Measurements from ENCODE around the gene RNF26.
A peak's percentile ranks its signal among the peaks of the same experiment; 100 is the strongest.
"Not testable (repeated sequence)": the region's sequence is repeated elsewhere in the genome, so short reads cannot be mapped to it uniquely, and the experiment has no call there.

The RNF26 gene

GRCh38 chr11:119380827-119381180 lies 46.5 kb downstream of the RNF26 start:
- TF ChIP-seq YY1 (IDR thresholded peaks at IDR 0.05; ENCODE audit: insufficient read depth, insufficient read length) (no peak), SUZ12 (IDR thresholded peaks at IDR 0.05; ENCODE audit: extremely low read depth, insufficient read depth, insufficient read length) (no peak), ZNF274 (IDR thresholded peaks at IDR 0.05; ENCODE audit: low read depth, low read length) (no peak)
- Histone ChIP-seq H3K9ac (ENCODE audit: insufficient read length, low read depth) (peak overlapping the region; percentile 62), H3K4me3 (ENCODE audit: insufficient read length, low read depth) (peak overlapping the region; percentile 39), H3K36me3 (ENCODE audit: insufficient read depth, insufficient read length, low read length) (no peaks in the 10 kb centered on the region), H3K27me3 (ENCODE audit: insufficient read depth, insufficient read length) (peaks cover 8% of the 10 kb centered on the region), H3K9me3 (ENCODE audit: insufficient read depth, low read length) (no peaks in the 10 kb centered on the region), H3K4me1 (ENCODE audit: insufficient read depth, insufficient read length) (peaks cover 22% of the 10 kb centered on the region)
- no peak for DNase-seq (ENCODE audit: low read depth, low spot score)

DNA sequence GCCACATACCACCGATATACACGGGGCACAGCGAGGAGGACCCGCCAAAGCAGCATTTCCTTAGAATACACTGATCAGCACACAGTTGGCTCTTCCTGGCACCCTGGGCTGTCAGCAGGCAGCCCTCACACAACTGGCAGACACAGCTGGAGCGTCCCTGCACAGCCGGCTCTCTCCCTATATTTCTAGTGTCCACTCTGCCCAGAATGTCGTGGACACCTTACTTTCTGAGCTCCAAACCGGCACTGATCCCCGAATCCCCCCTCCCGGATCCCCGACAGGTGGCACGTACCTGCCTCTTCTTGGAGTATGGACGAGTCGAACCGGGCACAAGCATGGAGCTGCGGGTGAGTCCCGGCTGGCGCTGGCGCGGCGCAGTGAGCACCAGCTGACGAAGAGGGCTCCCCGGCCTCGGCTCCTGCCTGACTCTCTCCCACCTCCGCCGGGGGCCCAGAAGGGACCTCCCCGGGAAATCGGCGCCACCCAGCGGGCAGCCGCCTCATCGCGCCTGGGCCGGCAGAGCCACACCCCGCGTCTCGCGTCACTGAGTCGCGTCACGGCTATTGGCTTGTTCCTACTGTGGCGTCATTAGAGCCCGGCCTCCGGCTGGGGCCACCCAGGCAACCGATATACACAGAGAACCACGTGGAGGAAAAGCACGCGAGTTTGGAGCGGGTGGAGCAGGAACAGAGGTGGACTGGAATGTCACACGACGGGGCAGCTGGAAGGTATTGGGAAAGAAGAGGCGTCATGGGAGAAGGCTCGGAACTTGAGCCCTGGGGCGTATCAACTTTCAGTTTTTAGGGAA lies 47.1 kb downstream of the RNF26 start, which contains the start of gene USP2:
TSS of gene USP2 (minus strand) at position 510 of the 808 bp plus-strand sequence. CDS start 8,210 bp downstream, outside the sequence.
- H3K4me3 ChIP-seq (ENCODE audit: insufficient read length, low read depth), result peak within 1 kb of the TSS; percentile 56
- TF ChIP-seq SUZ12 (IDR thresholded peaks at IDR 0.05; ENCODE audit: extremely low read depth, insufficient read depth, insufficient read length) (no peak), ZNF274 (IDR thresholded peaks at IDR 0.05; ENCODE audit: low read depth, low read length) (no peak)
- peaks cover 17% of the 10 kb centered on the region for H3K4me1 ChIP-seq (ENCODE audit: insufficient read depth, insufficient read length)
- peak; percentile 86 for DNase-seq (ENCODE audit: low read depth, low spot score)
- peak within 1 kb of the TSS; percentile 62 for H3K9ac ChIP-seq (ENCODE audit: insufficient read length, low read depth)
- no peaks in the 10 kb centered on the region for H3K9me3 ChIP-seq (ENCODE audit: insufficient read depth, low read length)
- H3K27me3 ChIP-seq (ENCODE audit: insufficient read depth, insufficient read length), result peaks cover 8% of the 10 kb centered on the region
- H3K36me3 ChIP-seq (ENCODE audit: insufficient read depth, insufficient read length, low read length), result no peaks in the 10 kb centered on the region

DNA sequence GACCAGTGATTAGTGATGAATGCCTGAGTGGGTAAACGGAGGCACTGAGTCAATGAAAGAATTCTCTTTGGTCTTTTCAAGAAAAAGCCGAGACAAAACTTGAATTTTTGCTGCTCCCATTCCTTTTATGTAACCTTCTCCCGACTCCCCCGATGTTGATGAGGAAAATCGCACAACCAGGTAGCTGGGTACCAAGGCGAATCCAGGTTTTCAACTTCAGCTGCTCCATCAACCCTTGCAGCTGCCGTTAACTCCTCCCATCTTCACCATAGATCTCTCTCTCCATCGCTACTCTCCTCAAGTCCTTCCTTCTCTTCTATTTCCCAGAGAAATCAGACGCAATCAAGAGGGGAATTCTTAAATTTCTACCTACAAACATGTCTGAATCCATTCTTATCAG lies 47.8 kb downstream of the RNF26 start:
- DNase-seq (ENCODE audit: low read depth, low spot score), result no peak
- Histone ChIP-seq H3K4me1 (ENCODE audit: insufficient read depth, insufficient read length) (peaks cover 12% of the 10 kb centered on the region), H3K9ac (ENCODE audit: insufficient read length, low read depth) (peak overlapping the region; percentile 53), H3K27me3 (ENCODE audit: insufficient read depth, insufficient read length) (peaks cover 8% of the 10 kb centered on the region), H3K36me3 (ENCODE audit: insufficient read depth, insufficient read length, low read length) (no peaks in the 10 kb centered on the region), H3K4me3 (ENCODE audit: insufficient read length, low read depth) (peak overlapping the region; percentile 56), H3K9me3 (ENCODE audit: insufficient read depth, low read length) (no peaks in the 10 kb centered on the region)
- TF ChIP-seq ZNF274 (IDR thresholded peaks at IDR 0.05; ENCODE audit: low read depth, low read length) (no peak), SUZ12 (IDR thresholded peaks at IDR 0.05; ENCODE audit: extremely low read depth, insufficient read depth, insufficient read length) (no peak), YY1 (IDR thresholded peaks at IDR 0.05; ENCODE audit: insufficient read depth, insufficient read length) (no peak)

- not testable (repeated sequence) for H3K36me3 ChIP-seq (ENCODE audit: insufficient read depth, insufficient read length, low read length); H3K9me3 ChIP-seq (ENCODE audit: insufficient read depth, low read length); DNase-seq (ENCODE audit: low read depth, low spot score); H3K4me3 ChIP-seq (ENCODE audit: insufficient read length, low read depth); H3K4me1 ChIP-seq (ENCODE audit: insufficient read depth, insufficient read length); H3K9ac ChIP-seq (ENCODE audit: insufficient read length, low read depth); H3K27me3 ChIP-seq (ENCODE audit: insufficient read depth, insufficient read length)
Measured at GRCh38 chr11:119382513-119382912, 48.2 kb downstream of the RNF26 start.

DNA sequence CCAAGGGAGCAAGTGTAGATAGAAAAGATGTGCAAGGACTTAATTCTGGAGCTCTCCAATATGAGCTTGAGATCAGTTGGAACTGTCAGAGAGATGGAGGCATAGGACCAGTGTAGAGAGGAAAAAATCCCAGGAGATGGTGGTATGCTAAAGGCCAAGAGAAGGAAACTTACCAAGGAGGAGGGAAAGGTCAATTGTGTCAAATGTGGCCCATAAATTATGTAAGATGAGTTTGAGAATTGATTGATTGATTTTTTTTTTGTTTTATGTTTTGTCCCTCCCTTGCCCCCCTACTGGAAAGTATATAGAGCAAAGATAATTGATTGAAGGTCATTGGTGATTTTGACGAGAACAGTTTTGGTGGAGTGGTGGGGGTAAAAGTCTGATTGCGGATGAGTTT lies 50.0 kb downstream of the RNF26 start:
- no peak overlapping the region for H3K9ac ChIP-seq (ENCODE audit: insufficient read length, low read depth)
- no peaks in the 10 kb centered on the region for H3K9me3 ChIP-seq (ENCODE audit: insufficient read depth, low read length)
- peaks cover 8% of the 10 kb centered on the region for H3K27me3 ChIP-seq (ENCODE audit: insufficient read depth, insufficient read length)
- no peak for DNase-seq (ENCODE audit: low read depth, low spot score)
- H3K36me3 ChIP-seq (ENCODE audit: insufficient read depth, insufficient read length, low read length), result no peaks in the 10 kb centered on the region
- TF ChIP-seq SUZ12 (IDR thresholded peaks at IDR 0.05; ENCODE audit: extremely low read depth, insufficient read depth, insufficient read length) (no peak), YY1 (IDR thresholded peaks at IDR 0.05; ENCODE audit: insufficient read depth, insufficient read length) (no peak), ZNF274 (IDR thresholded peaks at IDR 0.05; ENCODE audit: low read depth, low read length) (no peak)
- no peak overlapping the region for H3K4me3 ChIP-seq (ENCODE audit: insufficient read length, low read depth)
- peaks cover 6% of the 10 kb centered on the region for H3K4me1 ChIP-seq (ENCODE audit: insufficient read depth, insufficient read length)

All from NT2/D1 (cell line).